Activated CD8-positive, alpha-beta memory T cell treated with anti-CD3 and anti-CD28 coated beads, Interleukin-2, amount 50 U/mL, for 1 hour (primary cell): ENCODE measurements around the gene MYADM.

ENCODE experiments used
- DNase-seq: peaks from one replicate; pipeline ENCODE4 v3.0.0-alpha.2; 2020; ENCODE audit errors: extremely low read depth

Gene MYADM

GRCh38 chr19:53885036-53885435 is 17.4 kb downstream of the MYADM start:
- no peak for DNase-seq

GRCh38 chr19:53892301-53892980 is 24.8 kb downstream of the MYADM start:
- no peak for DNase-seq

DNA sequence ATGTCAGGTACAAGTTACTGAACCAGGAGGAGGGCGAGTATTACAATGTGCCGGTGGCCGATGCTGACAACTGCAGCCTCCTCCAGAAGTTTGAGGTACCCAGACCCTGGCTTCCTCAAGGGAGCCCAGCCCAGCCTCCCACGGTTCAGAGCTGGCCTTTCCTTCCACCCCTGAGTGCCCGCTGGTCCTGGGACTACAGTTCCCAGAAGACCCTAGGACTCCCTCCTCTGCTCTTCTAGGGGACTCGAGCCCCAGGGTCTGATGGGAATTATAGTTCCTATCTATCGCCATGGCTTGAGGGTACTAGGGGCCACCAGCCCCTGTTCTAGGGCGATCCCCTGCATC is 25.3 kb downstream of the MYADM start:
- no peak for DNase-seq

DNA sequence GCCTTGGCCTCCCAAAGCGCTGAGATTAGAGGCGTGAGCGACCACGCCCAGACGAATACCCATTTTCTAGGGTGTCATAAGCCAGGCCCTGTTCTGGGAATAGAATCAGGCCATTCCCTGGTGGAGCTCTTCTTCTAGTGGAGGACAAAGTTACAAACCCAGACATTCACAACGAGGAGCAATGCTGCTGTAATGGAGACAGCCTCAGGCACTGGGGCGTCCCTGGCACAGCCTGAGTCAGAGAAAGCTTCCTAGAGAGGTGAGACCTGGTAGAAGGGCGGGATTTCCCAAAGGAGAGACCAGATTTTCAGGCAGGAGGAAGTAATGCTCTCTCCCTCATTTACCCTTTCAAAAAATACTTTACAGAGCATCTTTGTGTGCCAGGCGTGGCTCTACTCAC is 27.0 kb downstream of the MYADM start:
- DNase-seq: no peak

DNA sequence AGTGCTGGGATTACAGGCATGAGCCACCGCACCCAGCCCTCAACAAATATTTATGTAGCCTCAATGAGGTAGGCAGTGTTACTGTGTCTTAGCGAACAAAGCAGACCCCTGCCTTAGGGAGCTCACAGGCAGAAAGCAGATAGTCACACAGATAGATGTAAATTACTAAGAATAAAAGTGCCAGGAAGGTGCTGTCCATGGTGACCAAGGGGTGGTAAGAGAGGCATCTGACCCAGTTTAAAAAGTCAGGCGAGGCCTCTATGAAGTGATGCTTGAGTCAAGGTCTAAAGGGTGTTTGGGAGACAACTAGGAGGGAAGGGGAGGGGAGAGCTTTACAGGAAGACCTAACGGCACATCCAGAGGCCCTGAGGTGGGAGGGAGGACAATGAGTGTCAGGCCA is 29.0 kb downstream of the MYADM start:
- no peak for DNase-seq

- DNase-seq: no peak
Observed at GRCh38 chr19:53897459-53897858, 29.8 kb downstream of the MYADM start.

DNA sequence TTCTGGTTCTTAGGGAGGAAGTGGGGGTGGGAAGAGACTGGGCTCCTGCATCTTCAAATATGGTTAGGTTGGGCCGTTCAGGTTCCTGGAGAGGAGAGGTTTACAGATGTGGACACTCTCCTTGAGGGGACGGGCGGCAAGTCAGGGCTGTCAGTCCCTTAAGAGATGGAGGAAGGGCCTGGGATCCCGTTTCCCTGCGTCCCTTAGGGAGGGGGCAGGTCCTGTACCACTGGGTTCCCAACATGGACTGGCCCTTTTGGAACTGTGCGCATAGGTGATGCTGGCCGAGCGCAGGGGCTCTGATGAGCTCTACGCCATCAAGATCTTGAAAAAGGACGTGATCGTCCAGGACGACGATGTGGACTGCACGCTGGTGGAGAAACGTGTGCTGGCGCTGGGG is 30.5 kb downstream of the MYADM start:
- no peak for DNase-seq

DNA sequence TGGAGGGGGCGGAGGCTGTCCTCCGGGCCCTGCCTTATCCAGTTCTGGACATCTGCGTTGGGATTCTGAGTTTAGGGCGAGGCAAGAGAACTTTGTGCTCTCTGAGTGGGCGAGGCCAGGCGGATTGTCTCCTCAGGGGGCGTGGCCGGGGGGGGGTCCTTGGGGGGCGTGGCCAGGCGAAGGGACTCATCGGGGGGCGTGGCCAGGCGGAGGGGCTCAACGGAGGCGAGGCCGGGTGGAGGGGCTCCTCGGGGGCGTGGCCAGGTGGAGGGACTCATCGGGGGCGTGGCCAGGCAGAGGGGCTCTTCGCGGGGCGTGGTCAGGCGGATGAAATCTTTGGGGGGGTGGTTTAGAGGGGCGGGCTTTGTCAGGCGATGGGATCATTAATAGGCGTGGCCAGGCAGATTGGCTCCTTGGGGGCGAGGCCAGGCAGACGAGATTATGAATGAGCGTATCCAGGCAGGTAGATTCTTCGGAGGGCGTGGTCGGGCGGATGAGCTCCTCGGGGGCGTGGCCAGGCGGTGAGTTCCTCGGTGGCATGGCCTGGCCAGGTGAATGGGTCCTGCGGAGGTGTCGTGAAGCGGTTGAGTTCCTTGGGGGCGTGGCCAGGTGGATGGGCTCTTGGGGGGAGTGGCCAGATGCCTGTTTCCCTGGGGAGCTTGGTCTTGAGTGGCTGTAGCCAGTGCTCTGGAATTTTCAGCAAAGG is 31.1 kb downstream of the MYADM start:
- no peak for DNase-seq

DNA sequence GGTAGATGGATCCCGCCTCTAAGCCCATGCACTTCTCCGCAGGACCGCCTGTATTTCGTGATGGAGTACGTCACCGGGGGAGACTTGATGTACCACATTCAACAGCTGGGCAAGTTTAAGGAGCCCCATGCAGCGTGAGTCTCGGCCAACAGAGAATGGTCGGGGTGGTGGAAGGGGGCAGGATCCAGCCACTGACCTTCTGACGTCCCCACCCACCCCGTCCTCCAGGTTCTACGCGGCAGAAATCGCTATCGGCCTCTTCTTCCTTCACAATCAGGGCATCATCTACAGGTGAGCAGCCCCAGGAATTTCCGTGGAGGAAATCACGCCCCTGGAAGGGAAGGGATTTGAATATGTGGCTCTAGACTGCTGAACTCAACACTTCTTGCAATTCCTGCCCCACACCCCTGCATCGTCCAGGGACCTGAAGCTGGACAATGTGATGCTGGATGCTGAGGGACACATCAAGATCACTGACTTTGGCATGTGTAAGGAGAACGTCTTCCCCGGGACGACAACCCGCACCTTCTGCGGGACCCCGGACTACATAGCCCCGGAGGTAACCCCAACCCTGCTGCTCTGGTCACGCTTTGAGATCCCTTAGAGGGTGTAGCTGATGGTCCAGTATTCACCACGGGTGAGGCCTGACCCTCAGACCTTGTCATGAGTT is 32.6 kb downstream of the MYADM start:
- no peak for DNase-seq

DNA sequence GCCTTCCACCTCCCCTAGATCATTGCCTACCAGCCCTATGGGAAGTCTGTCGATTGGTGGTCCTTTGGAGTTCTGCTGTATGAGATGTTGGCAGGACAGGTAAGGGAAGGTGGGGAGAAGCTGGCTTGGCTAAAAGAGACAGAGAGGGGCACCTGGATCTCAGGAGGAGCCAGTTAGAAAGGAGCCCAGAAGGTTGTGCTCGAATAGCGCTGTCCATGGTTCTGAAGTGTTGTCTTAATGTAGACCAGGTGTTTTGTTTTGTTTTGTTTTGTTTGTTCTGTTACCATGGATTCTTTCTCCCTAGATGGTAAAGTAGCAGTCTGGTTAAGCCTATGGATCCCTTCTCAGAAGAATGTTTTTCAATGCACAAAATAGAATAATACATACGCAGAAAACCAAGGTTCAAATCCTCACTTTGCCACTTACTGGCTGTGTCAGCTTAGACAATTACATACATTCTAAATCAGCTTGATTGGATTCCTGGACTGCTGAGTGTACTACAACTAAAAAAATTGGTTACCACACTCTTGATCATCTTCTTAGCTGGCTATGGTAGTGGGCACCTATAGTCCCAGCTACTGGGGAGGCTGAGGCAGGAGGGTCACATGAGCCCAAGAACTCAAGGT is 35.5 kb downstream of the MYADM start:
- DNase-seq: no peak

- DNase-seq: no peak
Observed at GRCh38 chr19:53904909-53905308, 37.2 kb downstream of the MYADM start.

DNA sequence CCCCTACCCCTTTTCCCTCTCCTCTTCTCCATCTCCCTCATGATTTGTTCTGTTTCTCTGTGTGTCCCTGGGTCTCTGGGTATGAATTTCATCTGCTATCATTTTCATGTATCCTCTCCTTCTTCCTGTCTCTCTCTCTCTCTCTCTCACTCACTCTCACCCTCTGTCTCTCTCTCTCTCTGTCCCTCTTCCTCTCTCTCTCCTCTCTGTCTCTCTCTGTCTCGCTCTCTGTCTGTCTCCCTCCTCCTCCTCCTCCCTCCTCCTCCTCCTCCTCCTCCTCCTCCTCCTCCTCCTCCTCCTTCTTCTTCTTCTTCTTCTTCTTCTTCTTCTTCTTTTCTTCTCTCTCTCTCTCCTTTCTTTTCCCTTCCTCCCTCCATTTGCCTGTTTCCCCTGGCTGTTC is 38.1 kb downstream of the MYADM start:
- no peak for DNase-seq

GRCh38 chr19:53906211-53907192 is 38.8 kb downstream of the MYADM start:
- no peak for DNase-seq

- DNase-seq: no peak
Observed at GRCh38 chr19:53907193-53907581, 39.5 kb downstream of the MYADM start.

GRCh38 chr19:53907690-53908089 is 40.0 kb downstream of the MYADM start:
- DNase-seq: no peak

DNA sequence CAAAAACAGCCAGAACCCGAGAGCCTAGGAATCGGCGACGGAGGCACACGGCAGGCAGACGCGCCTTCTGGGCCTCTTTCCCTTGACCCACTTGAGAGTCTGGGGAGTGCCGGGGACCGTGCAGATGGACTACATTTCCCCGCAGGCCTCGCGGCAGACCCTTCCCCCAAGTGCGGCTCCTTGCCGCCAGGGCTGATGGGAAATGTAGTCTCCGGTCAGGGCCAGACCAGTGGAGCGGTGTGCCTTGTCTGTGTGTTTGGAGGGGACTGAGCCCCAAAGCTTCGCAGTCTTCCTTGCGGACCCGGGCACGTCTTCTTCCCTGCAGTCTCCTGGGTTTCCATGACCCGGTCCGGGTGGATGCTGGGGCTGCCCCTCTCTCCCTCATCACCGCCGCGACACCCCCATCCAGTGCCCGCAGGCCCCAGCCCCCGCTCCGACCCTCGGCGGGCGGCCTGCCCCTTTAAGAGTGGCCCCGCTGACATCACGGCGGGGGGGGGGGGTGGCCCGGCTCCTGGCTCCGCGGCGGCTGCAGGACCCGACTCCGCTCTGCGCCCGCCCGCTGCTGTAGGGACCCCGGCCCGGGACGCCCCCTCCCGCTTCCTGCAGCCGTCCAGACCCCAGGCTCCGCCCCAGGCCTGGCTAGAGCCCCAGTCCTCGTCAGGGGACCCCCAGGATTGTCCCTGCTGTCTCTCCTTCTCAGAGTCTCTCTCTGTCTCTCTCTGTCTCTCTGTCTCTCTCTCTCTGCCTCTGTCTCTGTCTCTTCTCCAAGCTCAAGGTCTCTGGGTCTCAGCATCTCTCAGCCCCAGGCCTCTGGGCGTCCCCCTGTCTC is 40.6 kb downstream of the MYADM start:
- no peak for DNase-seq

DNA sequence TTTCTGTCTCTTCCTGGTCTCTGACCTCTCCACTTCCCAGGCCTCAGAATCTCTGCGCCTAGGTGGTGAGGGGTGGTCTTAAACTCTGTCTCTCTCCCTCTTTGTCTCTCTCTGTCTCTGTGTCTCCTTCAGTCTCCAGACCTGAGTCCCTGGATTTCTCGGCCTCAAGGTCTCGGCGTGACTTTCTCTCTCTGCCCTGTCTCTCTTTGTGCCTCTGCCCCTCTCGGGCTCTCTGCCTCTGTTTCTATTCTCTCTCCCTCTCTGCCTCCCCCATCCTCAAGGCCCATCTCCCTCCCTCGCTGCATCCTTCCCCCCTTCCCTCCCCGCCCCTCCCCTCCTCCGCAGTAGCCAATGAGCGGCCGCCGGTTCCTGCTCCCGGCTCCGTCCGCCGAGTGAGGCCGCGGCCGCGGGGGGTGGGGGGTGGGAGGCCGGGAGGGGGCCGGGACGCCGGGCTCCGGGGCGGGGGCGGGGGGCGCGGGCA is 41.3 kb downstream of the MYADM start, which contains the start of gene CACNG7:
CACNG7 (plus strand) TSS at position 344 of the 481 bp plus-strand sequence. CDS start 3,554 bp downstream, outside the sequence.
- DNase-seq: no peak

DNA sequence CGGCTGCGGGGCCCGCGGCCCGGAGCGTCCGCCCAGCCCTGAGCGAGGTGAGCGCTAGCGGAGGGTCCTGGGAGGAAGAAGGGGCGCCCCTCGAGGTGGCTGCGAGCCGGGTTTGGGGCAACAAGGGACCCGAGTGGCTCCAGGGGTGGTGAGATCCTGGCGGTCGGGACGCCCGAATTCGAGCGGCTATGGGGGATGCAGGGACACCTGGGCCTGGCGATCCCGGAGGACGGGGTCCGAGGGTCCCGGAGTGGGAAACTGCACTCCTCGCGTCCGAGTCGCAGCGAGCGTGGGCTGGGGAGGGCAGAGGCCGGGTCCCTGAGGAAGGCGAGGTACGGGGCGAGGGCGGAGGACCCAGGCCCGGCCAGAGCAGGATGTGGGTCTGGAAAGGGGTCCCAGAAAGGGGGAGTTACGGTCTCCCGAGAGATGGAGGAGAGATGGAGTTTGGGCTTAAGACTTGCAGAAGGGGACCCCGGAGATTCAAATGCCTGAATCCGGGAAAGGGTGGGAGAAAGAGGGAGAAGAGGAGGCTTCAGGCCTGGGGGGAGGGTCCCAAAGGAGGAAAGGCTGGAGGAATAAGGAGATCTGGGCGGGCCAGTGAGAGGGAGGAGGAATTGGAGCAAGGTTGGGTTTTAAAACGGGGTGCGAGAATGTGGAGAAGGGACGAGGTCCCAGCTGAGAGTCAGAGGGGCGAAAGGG is 41.9 kb downstream of the MYADM start:
- DNase-seq: no peak

DNA sequence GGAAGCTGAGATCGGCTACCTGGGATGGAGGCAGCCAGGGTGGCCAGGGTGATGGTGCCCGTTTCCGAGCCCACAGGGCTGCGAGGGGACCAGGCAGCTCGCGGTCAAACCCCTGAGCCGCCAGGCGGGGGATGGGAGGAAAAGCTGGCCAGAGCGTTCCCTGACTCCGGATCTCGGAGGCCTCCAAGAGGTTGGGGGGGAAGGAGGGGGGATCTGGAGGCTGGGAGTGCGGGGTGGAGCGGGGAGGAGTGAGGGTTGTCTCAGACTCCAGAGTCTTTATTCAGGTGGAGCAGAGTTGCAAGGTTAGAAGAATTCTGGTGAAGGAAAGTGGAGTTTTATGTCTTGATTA is 42.5 kb downstream of the MYADM start:
- no peak for DNase-seq

GRCh38 chr19:53912653-53913052 is 45.0 kb downstream of the MYADM start:
- DNase-seq: no peak
